GM19099 (cell line): ENCODE data around the gene LIFR.

Source experiments
- POLR2A ChIP-seq: IDR thresholded peaks from 3 replicates; pipeline ENCODE4 v1.6.1; 2011; ENCODE audit warnings: low read depth; ENCODE audit not compliant: insufficient read length; ENCODE audit errors: extremely low read depth

The LIFR gene

GRCh38 chr5:38448568-38449350 lies 107.7 kb downstream of the LIFR start:
- TF ChIP-seq POLR2A = no peak

- no peak for TF ChIP-seq POLR2A
Observed at GRCh38 chr5:38447786-38448185, 108.7 kb downstream of the LIFR start.

GRCh38 chr5:38447056-38447455 lies 109.4 kb downstream of the LIFR start:
- TF ChIP-seq POLR2A = no peak

- TF ChIP-seq POLR2A = no peak
Observed at GRCh38 chr5:38446029-38446522, 110.4 kb downstream of the LIFR start.

GRCh38 chr5:38445374-38446028 lies 110.9 kb downstream of the LIFR start:
- TF ChIP-seq POLR2A = no peak

GRCh38 chr5:38443390-38443789 lies 113.1 kb downstream of the LIFR start:
- no peak for TF ChIP-seq POLR2A

GRCh38 chr5:38442247-38442573 lies 114.2 kb downstream of the LIFR start:
- no peak for TF ChIP-seq POLR2A

- no peak for TF ChIP-seq POLR2A
Observed at GRCh38 chr5:38441453-38442246, 114.8 kb downstream of the LIFR start.

GRCh38 chr5:38438757-38439156 lies 117.7 kb downstream of the LIFR start:
- no peak for TF ChIP-seq POLR2A

- TF ChIP-seq POLR2A = no peak
Observed at GRCh38 chr5:38434966-38435705, 121.3 kb downstream of the LIFR start.

GRCh38 chr5:38433160-38433861 lies 123.1 kb downstream of the LIFR start:
- no peak for TF ChIP-seq POLR2A

- no peak for TF ChIP-seq POLR2A
Observed at GRCh38 chr5:38431242-38431853, 125.1 kb downstream of the LIFR start.

GRCh38 chr5:38426986-38427950 lies 129.2 kb downstream of the LIFR start:
- no peak for TF ChIP-seq POLR2A
